Lower leg skin (tissue), 4 donors: ENCODE data around the gene LEUTX. TPM values are rescaled to one million over a fixed set of nuclear protein-coding genes. Genes with fewer than 3 reads are reported as not detected.
"Not testable (repeated sequence)": the region's sequence is repeated elsewhere in the genome, so short reads cannot be mapped to it uniquely, and the experiment has no call there.

Experiments used
- DNase-seq, 2 donors: peaks; one replicate each; pipeline ENCODE4 v3.0.0-alpha.2; 2019; ENCODE audit warnings: low spot score in 2 of 2
- H3K4me3 ChIP-seq: fragments of 200-600 bp; sonication (generic); 2 replicates; pipeline ENCODE4 v1.5.1; 2017; ENCODE audit warnings: mild to moderate bottlenecking, low read depth; ENCODE audit not compliant: poor library complexity, severe bottlenecking
- POLR2A ChIP-seq, 2 donors: fragments of 450-650 bp; IDR thresholded peaks; one replicate each; pipeline ENCODE4 v1.6.1; 2016 to 2017; ENCODE audit warnings: antibody characterized with exemption in 2 of 2, mild to moderate bottlenecking in 1 of 2, moderate library complexity in 1 of 2
- WGBS, 2 donors: methylation state at CpG; one replicate each; pipeline ENCODE4 v1.1.5; 2018; 5-methylcytosine and 5-hydroxymethylcytosine counted together
- intact Hi-C: fragments of 100-400 bp; cut with DNase I; formaldehyde crosslinking; loops from one replicate; pipeline ENCODE4 v1.15.0; 2023; ENCODE audit warnings: low total_unique reads
- total RNA-seq, 4 donors: library from RNA; depleted of rRNA; stranded (reverse); fragments of >200 nt; gene quantifications; one replicate each; pipeline ENCODE4 v1.1.0, GENCODE V29; 2016
- TF ChIP-seq, protein P1 (sequence below), 3 donors: fragments of 450-650 bp; IDR thresholded peaks; one replicate each; pipeline ENCODE4 v1.5.1; 2016; ENCODE audit warnings: antibody characterized with exemption in 3 of 3, mild to moderate bottlenecking in 3 of 3, moderate library complexity in 2 of 3

The LEUTX gene
- total RNA-seq, 4 donors from 2014 or later, result not detected

DNA sequence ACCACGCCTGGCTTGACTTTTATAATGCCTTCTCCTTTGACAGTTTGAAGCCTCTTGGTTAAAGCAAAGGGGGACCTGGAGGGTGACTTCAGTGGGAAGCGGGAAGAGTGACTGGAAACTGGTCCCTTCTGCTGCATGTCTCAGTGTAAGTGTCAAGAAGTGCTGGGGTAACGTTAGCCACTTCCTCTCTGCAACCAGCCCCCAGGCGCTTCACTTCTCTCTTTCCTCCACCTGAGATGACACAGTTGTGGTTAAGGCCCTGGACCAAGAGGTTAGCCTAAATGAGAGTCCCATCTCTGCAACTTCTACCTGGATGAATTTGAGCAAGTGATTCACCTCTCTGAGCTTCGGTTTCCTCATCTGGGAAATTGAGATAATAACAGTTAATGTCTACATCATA is 16.3 kb downstream of the LEUTX start:
- intact Hi-C loops, result no loop called here
- TF ChIP-seq POLR2A (IDR thresholded peaks at IDR 0.05), result no peak
- TF ChIP-seq, protein P1, sequence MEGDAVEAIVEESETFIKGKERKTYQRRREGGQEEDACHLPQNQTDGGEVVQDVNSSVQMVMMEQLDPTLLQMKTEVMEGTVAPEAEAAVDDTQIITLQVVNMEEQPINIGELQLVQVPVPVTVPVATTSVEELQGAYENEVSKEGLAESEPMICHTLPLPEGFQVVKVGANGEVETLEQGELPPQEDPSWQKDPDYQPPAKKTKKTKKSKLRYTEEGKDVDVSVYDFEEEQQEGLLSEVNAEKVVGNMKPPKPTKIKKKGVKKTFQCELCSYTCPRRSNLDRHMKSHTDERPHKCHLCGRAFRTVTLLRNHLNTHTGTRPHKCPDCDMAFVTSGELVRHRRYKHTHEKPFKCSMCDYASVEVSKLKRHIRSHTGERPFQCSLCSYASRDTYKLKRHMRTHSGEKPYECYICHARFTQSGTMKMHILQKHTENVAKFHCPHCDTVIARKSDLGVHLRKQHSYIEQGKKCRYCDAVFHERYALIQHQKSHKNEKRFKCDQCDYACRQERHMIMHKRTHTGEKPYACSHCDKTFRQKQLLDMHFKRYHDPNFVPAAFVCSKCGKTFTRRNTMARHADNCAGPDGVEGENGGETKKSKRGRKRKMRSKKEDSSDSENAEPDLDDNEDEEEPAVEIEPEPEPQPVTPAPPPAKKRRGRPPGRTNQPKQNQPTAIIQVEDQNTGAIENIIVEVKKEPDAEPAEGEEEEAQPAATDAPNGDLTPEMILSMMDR (IDR thresholded peaks at IDR 0.05), result no peak
- no peak overlapping the region for H3K4me3 ChIP-seq
- 63 to 66% methylated on average over 5 of the region's 5 CpGs for WGBS, 2 donors
- no peak for DNase-seq

DNA sequence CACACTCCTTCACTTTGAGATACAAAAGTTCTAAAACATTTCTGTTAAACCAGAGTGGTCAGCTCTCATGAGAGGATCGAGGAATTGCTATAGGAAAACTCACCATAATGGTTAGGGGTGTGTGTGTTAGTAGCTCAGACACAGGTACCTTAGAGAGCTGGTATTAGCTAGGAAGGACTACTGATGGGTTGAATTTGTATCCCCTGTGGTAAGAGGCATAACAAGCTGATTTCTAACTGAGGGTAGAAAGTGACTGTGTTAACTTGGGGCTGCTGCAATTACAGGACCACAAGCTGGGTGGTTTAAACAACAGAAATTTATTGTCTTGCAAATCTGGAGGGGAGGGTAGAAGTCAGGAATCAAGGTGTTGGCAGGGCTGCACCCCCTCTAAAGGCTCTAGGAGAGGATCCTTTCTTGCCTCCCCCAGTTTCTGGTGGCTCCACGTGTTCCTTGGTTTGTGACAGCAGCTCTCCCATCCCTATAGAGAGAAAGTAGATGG is 17.4 kb downstream of the LEUTX start:
- WGBS, 2 donors, result 25 to 31% methylated on average over 2 of the region's 2 CpGs
- TF ChIP-seq, protein P1 (IDR thresholded peaks at IDR 0.05), result no peak
- TF ChIP-seq POLR2A (IDR thresholded peaks at IDR 0.05), result no peak
- no peak for DNase-seq
- intact Hi-C loops, result no loop called here
- H3K4me3 ChIP-seq, result no peak overlapping the region

DNA sequence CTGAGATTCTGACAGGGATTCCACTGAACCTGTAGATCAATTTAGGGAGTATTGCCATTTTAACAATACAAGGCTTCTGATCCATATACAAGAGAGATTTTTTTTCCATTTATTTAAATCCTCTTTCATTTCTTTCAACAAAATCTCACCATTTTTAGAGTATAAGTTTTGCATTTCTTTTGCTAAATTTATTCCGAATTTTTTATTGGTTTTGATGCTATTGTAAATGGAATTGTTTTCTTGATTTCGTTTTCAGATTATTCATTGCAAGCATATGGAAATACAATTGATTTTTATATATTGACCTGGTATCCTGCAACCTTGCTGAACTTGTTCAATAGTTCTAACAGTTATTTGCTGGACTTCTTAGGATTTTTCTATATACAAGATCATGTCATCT is 18.4 kb downstream of the LEUTX start:
- intact Hi-C loops, result no loop called here
- no peak overlapping the region for H3K4me3 ChIP-seq
- TF ChIP-seq POLR2A (IDR thresholded peaks at IDR 0.05), result no peak
- TF ChIP-seq, protein P1 (IDR thresholded peaks at IDR 0.05), result no peak
- WGBS, 2 donors, result 62 to 65% methylated on average over 2 of the region's 2 CpGs
- no peak for DNase-seq

DNA sequence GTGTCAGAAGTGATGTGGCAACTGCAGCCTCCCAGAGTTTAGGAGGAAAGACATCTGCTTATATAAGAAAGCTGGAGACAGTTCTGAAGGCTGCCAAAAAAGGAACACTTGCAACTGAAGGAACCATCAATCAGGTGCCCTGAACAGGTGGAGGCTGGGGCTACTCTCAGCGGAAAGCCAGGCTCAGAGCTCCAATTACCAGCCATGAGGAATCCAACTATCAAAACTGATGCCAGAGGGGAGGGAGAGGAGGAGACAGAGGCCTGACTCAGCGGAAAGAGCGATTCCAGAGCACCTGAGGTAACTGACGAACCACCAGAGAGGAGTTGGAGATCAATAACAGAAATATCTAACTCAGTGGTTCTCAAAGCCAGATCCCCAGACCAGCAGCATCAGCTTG is 24.3 kb downstream of the LEUTX start:
- TF ChIP-seq, protein P1 (IDR thresholded peaks at IDR 0.05), result no peak
- TF ChIP-seq POLR2A (IDR thresholded peaks at IDR 0.05), result no peak
- 11 to 43% methylated on average over 4 of the region's 4 CpGs for WGBS, 2 donors
- intact Hi-C loops, result no loop called here
- DNase-seq, result no peak
- no peak overlapping the region for H3K4me3 ChIP-seq

DNA sequence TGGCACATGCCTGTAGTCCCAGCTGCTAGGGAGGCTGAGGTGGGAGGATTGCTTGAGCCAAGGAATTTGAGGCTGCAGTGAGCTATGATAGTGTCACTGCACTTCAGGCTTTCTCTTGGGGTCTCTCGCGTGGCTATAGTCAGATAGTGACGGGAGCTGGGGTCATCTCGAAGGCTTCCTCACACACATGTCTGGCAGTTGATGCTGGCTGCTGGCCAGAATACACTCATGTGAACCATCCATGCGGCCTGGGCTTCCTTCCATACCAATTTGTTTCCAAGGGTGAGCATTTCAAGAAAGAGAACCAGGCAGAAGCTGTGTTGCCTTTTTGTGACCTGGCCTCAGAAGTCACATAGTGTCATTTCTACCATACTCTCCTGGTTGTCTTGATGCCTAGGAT is 26.4 kb downstream of the LEUTX start:
- H3K4me3 ChIP-seq, result no peak overlapping the region
- intact Hi-C loops, result no loop called here
- DNase-seq, result no peak
- TF ChIP-seq POLR2A (IDR thresholded peaks at IDR 0.05), result no peak
- TF ChIP-seq, protein P1 (IDR thresholded peaks at IDR 0.05), result no peak
- WGBS, 2 donors, result 53 to 56% methylated on average over 5 of the region's 5 CpGs

DNA sequence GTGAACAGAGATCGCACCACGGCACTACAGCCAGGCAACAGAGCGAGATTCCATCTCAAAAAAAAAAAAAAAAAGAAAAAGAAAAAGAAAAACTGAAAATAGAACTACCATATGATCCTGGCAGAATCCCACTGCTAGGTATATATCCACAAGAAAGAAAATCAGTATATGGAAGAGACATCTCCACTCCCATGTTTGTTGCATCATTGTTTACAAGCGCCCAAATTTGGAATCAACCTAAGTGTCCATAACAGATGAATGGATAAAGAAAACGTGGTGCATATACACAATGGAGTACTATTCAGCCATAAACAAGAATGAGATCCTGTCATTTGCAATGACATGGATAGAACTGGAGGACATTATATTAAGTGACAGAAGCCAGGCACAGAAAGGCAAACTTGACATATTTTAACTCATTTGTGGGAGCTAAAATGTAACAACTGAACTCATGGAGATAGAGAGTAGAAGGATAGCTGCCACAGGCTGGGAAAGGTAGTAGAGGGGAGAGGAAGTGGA is 29.3 kb downstream of the LEUTX start:
- TF ChIP-seq POLR2A (IDR thresholded peaks at IDR 0.05), result no peak
- TF ChIP-seq, protein P1 (IDR thresholded peaks at IDR 0.05), result no peak
- 80 to 81% methylated on average over 5 of the region's 5 CpGs for WGBS, 2 donors
- intact Hi-C loops, result no loop called here
- DNase-seq, result no peak
- no peak overlapping the region for H3K4me3 ChIP-seq

DNA sequence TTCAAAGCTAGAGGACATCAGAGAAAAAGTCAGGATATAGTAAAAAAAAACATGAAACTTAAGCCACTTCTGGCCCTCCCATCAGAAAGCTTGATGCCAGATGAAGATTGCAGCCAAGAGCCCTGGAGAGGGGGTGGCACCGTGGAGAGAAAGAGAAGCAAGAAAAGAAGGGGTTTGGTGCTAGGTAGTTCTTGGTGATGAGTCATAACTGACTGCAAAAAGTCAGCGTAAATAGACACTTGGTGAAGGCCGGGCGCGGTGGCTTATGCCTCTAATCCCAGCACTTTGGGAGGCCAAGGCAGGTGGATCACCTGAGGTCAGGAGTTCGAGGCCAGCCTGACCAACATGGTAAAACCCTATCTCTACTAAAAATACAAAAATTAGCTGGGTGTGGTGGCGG is 30.0 kb downstream of the LEUTX start:
- WGBS, 2 donors, result 48 to 53% methylated on average over 7 of the region's 7 CpGs
- H3K4me3 ChIP-seq, intact Hi-C loops, DNase-seq: not testable (repeated sequence)
